Kasumi-1 (cell line): ENCODE data around the gene CDKN2B-AS1.

Experiments
- DNase-seq, 2 experiments: peaks; one replicate each; lab custom pipeline; 2025; lab: John Stamatoyannopoulos, UW

Gene CDKN2B-AS1

GRCh38 chr9:22084336-22085035 lies 89.9 kb downstream of the CDKN2B-AS1 start:
- peak; percentile 0 to 2 for DNase-seq

- DNase-seq: no peak
Measured at GRCh38 chr9:22088053-22088716, 93.6 kb downstream of the CDKN2B-AS1 start.

GRCh38 chr9:22088717-22089061 lies 94.1 kb downstream of the CDKN2B-AS1 start:
- no peak for DNase-seq

GRCh38 chr9:22097707-22098106 lies 103.1 kb downstream of the CDKN2B-AS1 start:
- no peak for DNase-seq

GRCh38 chr9:22098643-22099332 lies 104.2 kb downstream of the CDKN2B-AS1 start:
- no peak for DNase-seq

GRCh38 chr9:22100626-22101025 lies 106.0 kb downstream of the CDKN2B-AS1 start:
- peak in 1 of 2 experiments; percentile 4 for DNase-seq

GRCh38 chr9:22102146-22103053 lies 107.8 kb downstream of the CDKN2B-AS1 start:
- DNase-seq: no peak

GRCh38 chr9:22103685-22104575 lies 109.3 kb downstream of the CDKN2B-AS1 start:
- DNase-seq: no peak

GRCh38 chr9:22105005-22105722 lies 110.6 kb downstream of the CDKN2B-AS1 start:
- no peak for DNase-seq

- DNase-seq: no peak
Measured at GRCh38 chr9:22107202-22108045, 112.8 kb downstream of the CDKN2B-AS1 start.

GRCh38 chr9:22108581-22109370 lies 114.2 kb downstream of the CDKN2B-AS1 start:
- no peak for DNase-seq

- no peak for DNase-seq
Measured at GRCh38 chr9:22111176-22111953, 116.8 kb downstream of the CDKN2B-AS1 start.

GRCh38 chr9:22111954-22112247 lies 117.3 kb downstream of the CDKN2B-AS1 start:
- DNase-seq: no peak

- DNase-seq: no peak
Measured at GRCh38 chr9:22112870-22113821, 118.6 kb downstream of the CDKN2B-AS1 start.

GRCh38 chr9:22114956-22115355 lies 120.4 kb downstream of the CDKN2B-AS1 start:
- DNase-seq: no peak

GRCh38 chr9:22116758-22117157 lies 122.2 kb downstream of the CDKN2B-AS1 start:
- DNase-seq: no peak
